RKO (cell line): ENCODE measurements around the gene KCNQ1.

ENCODE experiments used
- DNase-seq: peaks from one replicate; pipeline ENCODE4 v3.0.0-alpha.2; 2016; ENCODE audit warnings: low spot score

The KCNQ1 gene

DNA sequence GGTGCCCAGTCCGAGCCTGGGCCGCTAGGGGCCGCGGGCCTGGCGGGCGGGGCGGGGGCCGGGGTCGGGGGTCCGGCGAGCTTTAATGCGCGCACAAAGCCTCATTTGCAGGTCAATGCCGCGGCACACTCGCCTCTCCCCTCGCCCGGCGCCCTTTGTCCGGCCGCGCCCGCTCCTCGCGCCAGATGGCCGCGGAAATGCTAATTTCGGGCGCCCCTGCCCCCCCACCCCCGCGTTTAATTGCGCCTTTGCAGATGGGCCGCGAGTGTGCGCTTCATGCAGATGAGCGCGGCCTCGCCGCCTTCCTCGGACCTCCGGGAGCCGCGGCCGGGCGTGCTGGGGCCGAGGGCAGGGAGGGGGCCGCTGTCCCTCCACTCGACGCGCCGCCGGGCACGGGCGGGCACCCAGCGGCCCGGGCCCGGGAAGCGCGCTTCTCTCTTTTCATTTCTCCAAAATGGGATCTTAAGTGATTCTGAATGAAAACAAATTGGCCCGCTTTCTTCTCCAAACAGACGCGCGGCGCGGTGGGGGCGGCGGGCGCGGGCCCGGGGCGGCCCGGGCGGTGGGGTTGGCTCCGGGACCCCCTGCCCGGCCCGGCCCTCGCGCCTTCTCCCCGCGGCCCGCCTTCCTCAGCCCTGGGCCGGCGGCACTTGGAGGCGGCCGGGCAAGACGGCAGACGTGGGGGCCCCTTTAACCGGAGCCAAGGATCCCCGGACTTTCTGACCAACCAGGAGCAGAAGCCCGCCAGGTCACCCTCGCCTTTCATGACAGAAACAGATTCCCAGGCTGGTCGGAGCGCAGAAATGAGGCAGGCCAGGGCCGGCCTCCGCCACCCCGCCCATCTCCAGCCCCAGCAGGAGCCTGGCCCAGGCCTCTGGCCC is 417.8 kb downstream of the KCNQ1 start:
- DNase-seq = no peak

DNA sequence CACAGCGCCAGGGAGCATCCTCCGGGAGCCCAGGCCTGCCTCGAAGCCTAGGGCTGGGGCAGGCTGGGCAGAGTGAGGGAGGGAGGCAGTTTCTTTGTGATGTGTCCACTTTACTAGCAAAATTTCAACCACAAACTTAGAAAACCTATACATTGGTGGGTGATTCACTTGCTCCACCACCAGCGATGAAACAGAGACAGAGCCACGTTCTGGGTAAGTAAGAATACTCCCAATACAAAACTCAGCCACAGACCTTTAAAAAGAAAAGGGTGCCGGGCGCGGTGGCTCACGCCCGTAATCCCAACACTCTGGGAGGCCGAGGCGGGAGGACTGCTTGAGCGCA is 418.4 kb downstream of the KCNQ1 start:
- DNase-seq = no peak

DNA sequence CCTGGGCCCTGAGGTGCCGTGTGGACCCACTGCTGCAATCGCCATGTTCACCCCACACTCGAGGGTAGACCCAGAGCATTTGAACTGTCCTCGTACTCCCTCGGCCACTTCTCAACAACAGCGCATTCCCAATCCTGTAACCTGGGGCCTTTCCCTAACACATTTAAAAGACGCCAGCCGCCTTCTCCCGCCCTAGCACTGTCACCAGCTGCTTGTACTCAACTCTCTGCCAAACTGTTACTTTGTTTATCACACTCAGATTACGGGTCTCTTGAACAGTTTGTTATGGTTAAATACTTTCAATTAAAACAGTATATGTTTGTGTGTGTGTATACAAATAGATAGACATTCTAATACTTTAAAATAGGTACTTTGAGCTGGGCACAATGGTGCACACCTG is 420.1 kb downstream of the KCNQ1 start:
- DNase-seq = no peak

DNA sequence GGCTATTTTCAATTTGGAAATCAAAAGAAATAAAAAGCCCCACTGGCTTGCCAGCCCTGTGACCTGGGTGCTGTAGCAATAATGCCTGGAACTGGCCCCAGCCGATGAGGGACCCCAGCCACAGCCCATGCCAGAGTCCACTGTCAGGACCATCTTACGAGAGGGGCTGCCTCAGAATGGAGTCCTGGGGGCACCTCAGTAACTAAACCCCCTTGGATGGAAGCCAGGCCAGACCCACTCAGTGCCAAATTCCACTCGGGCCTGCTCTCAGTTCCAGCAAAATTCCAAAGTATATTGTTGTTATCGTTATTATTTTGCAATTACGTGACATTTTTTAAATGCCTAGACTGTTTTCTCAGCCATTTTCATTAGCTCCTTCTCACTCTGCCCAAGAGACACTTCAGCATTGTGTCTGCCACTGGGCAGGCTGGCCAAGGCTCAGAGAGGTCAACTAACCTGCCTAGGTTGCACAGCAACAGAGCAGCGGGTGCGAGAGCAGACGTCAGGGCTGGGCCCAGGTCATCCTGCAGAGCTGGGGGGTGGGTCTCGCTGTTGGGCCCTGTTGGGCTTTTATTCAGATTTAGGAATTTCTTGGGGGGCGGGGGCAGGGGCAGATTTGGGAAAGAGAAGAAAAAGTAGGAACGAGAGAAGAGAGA is 421.2 kb downstream of the KCNQ1 start:
- no peak for DNase-seq

DNA sequence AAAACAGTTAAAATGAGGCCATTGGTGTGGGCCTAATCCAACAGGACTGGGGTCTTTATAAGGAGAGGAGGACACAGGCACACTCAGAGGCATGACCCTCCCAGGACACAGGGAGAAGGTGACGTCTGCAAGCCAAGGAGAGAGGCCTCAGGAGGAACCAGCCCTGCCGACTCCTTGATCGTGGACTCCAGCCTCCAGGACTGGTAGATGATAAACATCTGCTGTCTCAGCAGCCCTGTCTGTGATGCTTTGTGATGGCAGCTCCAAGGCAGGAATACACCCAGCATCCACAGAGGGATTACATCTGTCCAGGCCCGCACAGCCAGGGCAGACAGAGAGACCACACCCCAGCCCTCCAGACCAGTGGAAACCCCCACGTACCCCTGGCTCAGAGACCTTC is 422.3 kb downstream of the KCNQ1 start:
- DNase-seq = no peak

DNA sequence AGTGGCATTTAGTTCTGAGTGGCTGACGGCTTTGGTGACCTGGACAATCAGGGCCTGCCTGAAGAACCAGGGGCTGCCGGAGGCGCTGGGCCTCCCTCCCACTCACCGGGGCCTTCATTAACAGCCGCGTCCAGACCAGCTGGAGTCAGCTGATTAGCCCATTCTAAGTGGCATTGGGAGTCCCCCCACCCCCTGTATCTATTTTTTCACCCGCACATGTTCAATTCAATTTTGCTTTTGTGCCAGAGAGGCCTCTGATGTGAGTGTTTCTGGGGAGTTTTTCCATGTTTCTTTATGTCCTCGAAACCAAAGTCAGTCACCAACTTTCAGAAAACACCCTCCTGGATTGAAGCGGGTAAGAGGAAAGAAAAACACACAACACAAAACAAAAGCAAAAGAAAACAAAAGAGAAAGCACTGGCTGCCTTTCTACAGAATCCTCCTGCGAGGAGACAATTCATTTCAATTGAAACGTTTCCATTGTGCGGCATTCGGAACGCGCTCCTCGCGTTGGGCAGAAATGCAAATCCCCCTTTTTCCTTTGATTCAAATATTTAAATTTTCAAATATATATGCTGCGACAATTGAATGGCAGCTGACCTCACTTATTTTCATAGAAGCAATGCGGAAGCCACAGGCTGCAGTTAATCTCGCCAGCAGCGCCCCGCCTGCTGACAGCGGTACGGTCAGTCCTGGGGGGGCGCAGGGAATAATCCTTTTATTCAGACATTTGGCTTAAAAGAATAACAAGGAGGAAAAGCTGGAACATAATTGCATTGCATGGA is 423.1 kb downstream of the KCNQ1 start:
- DNase-seq = no peak

DNA sequence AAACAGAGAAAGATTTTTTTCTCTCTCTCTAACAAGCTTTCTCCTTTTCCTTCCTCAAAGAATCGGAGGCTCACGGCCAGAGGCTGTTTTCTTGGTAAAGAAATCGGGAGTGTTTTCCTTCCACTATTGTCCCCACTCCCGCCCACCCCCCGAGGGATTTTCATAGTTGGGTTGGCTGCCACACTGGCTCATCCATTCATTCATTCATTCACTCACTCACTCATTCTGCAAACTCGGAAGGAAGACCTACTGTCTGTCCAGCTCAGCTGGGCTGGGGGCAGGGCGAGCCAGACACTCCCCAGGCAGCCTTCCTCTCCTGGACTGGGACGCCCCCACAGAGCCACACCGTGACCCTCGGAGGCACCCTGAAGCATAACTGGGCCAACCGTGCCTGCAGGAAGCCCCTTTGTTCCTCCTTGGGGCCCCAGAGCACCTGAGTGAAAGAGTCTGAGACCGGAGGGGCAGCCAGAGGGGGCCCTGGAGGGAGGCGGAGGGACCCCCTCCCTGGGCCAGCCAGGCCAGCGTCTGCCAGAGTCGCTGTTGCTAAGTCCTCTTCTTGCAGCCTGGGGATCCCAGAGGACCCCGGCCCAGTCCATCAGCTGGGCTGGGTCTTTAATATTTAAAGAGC is 423.8 kb downstream of the KCNQ1 start:
- no peak for DNase-seq

DNA sequence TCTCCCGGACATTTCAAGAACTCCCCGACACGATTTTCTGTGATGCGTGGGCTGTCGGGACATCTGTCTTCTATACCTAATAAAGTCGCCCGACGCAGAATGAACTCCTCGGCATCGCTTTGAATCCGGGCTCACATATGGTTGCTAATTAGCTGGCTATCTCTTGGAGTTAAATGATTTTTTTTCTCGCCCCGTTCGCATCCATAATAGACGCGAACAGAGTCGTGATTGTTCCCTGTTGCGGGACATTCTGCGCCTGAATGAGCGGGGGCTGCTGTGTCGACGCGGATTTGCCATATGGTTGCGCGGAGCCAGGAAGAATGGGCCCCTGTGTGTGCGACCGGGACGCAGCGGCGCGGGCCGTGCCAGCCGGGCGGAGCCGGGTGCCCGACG is 424.3 kb downstream of the KCNQ1 start:
- DNase-seq = no peak

DNA sequence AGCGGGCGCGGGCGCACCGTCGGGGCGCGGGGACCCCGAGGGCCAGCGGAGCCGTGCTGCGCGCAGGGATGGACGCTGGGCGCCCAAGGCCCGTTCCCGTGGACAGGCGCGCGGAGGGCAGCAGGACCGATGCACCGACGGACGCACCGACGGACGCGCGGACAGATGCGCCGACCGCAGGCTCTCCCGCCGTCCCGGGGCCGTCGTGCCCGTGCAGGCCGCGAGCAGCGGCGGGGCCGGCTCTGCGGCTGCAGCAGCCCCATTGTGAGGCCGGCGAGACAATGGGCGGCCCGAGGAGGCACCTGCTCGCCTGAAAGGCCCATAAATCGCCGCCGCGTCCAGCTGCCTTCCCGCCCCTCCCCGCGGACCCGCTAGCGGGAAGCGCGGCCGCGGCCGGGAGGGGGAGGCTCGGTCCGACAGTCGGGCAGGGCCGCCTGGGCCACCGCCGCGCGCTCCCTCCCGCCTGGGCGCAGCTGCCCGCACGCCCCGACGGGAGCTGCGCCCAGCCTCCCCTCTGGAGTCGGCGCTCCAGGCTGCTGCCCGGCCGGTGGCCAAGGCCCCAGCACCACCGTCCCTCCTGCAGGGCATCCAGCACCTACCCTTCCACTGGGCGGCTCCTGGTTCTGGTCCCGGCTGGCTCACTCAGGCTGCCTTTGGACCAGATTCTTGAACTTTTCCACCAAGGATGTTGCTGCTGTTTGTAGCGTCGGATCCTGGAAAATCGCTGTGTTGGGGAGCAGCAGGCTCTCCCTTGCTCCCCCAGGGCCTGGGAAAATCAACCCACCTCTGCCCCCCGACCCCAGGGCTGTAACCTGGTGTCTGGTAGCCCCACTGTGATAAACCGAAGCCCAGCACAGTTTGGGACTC is 425.0 kb downstream of the KCNQ1 start:
- no peak for DNase-seq

DNA sequence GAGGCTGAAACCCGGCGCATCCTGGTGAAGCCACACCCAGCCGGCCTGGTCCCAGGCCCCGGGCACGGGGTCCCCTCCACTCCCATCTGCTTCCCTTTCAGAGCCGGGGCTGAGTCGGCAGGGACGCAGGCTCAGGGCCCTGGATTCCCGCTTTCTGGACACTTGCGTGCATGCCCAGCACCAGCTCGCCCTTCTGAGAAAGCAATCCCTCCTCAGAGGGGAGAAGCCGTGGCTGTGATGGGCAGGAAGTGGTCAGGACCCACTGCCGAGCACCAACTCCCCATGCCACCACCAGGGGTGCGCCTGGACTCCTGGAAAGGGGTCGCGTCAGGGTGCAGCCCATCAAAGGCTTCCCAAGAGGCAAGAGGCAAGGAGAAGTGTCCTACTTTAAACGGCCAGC is 425.7 kb downstream of the KCNQ1 start:
- no peak for DNase-seq

DNA sequence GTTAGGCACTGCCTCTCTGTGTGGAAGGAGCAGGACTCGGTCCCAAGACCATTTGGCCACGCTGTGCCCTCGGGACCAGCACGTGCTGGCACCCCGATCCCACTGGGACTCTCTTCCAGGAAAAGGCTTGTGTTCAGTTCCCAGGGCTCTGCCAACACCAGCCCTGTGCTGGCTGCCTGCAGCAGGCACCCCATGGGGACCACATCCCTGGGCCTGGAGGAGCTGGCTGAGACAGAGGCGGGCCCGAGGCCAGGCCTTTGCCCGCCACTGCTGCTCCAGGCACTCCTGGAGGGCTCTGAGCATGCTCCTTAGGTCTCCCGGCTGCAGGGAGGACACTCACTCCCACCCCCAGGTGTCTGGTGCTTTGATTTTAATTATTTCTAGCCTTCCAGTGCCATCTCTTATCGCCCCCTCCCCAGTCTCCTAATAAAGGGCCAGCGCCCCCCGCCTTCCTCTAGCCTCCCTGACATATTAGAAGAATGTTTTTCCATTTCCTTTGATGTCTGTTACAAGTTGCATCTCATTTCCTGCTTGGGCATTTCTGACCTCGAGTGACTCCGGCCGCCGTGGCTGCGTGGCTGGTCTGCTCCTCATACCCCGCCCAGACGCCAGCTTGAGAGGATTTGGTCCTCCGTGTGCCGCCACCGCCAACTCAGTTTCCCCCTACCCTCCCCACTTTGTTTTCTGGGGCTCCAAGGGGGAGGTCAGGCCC is 426.3 kb downstream of the KCNQ1 start:
- no peak for DNase-seq

DNA sequence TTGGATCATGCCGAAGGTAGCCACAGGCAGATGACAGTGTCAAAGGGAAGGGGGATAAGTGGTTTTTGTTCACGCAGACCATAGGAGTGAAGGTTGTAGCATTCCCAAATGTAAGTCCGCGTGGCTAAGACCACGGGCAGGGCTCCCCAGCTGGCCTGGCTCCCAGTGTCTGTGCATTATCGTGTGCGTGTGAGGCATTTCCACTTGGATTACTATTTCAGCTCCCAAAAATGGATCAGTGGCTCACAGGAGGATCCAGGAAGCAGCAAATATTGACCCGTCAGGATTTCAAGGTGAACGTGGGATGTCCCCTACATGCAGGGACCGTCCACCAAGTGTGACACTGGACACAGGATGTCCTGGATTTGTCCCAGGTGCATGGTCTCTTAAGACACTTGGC is 430.2 kb downstream of the KCNQ1 start:
- DNase-seq = no peak

DNA sequence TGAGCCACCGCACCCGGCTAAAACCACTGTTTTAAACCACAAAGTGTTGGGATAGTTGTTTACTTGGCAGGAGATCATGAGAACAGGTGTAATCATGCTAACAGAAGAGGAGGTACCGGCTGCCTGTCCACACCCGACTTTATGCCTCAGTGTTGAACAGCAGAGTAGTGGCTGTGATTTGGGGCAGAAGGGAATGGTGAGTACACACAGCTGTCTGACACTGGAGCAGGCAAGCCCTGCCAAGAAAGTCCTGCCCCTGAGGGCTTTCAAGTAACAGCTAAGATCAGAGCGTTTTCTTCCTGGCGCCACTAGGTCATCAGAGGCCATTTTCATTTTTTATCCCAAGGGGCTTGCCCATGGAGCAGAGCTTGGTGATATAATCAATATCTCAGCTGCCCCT is 432.7 kb downstream of the KCNQ1 start:
- no peak for DNase-seq

DNA sequence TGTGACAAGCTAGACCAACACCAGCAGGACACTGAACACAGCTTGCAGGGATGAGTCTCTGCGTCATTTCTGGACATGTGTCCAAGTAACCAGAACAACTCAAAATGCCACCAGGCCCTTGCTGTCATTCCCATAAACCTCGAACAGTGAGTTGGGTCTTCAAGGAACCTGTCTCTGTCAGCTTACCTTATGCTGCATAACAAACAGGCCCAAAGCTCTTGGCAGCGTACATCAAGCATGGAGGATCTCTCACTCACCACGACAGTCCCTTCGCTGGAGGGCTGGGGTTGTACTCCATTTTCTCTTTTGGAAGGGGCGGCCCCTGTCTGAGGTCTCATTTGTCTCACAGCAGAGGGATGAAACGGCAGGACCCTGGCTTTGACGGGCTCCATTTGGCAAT is 434.0 kb downstream of the KCNQ1 start:
- no peak for DNase-seq

DNA sequence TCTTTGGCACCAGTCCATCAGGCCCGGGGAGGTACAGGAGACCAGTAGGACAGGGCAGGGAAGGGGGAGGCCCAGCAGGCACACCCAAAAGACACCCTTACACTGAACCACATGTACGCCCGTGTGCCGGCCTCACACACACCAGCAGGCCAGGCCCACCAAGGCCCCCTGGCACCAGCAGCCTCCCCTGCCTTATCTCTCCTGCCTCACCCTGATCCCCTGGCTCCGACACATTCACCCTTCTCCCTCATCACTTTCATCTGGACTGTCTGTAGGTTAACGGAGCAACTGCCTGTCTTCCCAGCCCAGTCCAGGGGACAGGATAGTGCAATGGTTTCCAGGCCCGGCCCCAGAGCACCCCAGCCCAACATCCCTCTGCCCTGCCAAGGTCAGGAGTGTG is 435.8 kb downstream of the KCNQ1 start:
- no peak for DNase-seq

DNA sequence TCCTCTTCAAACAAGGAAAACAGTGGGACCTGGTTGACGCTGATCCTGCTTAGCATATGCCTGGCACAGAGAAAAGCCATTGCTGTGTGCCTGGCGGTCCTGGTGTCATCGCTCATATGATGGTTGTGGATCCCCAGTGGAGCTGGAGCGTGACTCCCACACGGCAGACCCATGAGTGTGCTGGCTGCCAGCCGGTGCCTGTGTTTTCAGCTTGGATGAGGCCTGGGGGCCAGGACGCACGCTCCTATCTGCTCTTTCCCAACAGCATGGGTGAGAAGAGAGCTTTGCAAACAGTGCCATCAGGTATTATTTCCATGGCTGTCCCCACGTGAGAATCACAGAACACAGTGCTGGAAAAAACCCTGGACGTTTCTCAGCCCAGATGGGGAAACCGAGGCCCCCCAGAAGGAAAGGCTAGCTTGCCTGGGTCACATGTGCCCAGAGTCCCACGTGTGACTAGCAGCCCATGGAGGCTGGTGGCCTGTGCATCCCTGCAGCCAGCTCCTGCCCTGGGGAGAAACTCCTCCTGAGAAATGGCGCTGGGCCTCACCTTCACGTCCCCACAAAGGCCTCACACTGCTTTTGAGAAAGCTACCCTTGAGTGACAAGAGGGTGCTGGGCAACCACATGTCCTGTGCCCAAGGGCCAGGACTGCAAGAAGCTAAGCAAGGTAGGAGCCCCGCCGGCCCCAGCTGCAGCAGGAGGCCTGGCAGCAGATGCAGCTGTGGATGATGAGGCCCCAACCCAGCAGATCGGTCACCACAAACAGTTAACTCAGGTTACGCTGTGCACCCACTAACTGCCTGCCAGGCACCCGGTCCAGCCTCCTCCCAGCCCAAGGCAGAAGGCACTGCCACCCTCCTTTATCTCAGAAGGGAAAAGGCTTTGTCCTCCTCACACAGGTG is 436.5 kb downstream of the KCNQ1 start:
- no peak for DNase-seq

DNA sequence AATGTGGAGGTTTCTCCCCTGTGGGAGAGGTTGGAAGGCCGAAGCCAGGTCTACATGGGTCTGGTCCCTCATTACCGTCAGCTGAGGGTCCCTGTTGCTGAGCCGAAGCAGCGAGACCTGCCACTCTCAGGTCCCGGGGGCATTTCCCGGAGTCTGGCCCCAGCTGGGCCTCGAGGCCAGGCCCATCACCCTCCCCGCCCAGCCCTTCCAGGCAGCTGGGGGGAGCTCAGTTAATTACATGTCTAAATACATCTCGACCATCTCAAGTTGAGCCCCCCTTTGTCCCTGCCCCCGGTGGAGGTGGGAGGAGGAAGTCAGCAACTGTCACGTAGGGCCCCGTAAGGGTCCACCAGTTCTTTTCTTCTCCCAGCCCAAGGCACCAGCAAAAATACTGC is 437.2 kb downstream of the KCNQ1 start:
- DNase-seq = no peak

DNA sequence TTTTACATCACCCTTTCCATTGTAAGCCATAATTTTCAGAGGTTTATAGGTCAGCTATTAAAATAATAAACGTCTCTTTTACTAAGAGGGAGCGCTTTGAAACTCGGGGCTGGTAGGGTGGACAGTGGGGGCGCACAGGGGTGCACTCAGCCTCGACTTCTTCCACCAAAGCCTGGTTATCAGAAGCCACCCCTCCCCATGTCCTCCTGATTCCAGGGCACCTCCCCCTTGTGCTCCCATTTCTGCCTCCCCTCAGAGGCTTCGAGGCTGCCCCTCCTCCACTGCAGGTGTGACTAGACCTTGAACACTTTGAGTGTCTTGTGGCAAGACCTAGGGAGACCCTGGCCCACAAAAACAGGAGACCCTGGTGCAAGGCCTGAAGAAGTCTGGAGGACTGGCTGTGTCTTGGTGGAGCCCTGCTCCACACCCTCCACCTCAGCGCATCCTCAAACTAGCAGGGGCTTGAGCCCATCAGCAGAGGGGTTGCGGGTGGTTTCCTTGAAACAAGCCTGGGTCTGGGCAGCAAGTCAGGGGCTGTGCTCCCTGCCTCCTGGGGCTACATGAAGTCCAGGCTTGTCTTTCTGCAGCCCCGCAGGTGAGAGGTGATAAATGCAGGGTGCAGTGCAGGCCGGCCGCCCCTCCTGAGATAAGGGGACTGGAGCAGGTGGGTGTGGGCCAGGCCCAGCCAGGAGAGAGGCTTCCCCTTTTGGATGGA is 437.7 kb downstream of the KCNQ1 start:
- DNase-seq = no peak

DNA sequence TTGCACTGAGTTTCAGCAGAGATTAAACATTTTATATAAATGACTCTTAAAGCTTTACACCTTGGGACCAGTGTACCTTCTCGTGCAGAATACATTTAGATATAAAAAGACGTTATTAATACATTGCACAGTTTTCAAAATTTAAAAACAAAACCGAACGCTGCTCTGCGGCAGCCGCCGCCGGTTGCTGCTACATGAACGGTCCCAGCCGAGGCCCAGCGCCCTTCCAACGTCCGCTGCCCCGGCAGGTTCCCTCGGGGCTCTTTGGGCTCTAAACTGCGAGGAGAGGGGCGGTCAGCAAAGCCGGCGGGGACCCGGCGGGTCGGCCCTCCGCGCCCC is 438.8 kb downstream of the KCNQ1 start:
- no peak for DNase-seq
